IPS-18c (cell line): Measurements from ENCODE around the gene INO80C.

Experiments
- H3K4me3 ChIP-seq: 2 replicates; pipeline ENCODE4 v1.7.0; 2013; ENCODE audit warnings: low read depth, mild to moderate bottlenecking, low read length, moderate library complexity; ENCODE audit not compliant: insufficient read depth
- H3K9me3 ChIP-seq: one replicate; pipeline ENCODE4 v1.6.1; 2013; ENCODE audit warnings: mild to moderate bottlenecking, low read length, moderate library complexity; ENCODE audit not compliant: control insufficient read depth, insufficient read depth

The INO80C gene

DNA sequence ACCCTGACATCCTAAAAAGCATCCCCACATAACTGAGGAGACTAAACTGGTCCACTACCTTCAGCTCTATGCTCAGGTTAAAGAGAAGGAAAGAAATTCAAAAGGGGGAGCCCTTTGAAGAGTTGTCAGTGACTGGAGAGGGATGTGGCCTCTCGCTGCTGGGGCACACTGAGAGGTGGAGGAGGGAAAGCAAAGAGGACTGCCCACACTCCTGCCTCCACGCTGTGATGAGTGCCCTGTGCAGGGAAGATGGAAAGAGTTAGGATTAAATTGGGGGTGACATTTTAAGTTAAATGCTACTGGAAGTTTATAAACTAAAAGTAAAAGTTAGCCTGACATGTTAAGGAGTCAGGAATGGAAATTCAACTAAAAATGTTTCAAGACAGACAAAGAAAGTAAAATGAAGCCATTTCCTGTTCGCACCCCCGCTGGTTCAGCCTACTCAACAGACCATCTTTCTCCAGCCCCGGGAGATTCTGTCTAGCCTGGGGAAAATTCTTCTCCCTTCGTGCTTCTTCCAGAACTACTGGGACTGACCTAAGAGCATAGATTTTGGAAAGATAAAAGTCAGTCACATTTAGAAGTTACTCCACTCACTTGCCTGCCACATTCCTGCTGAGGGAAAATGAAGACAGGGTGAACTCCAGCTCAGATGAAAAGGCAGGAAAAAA lies 17.8 kb upstream of the INO80C start:
- H3K4me3 ChIP-seq: no peak overlapping the region
- no peaks in the 10 kb centered on the region for H3K9me3 ChIP-seq

DNA sequence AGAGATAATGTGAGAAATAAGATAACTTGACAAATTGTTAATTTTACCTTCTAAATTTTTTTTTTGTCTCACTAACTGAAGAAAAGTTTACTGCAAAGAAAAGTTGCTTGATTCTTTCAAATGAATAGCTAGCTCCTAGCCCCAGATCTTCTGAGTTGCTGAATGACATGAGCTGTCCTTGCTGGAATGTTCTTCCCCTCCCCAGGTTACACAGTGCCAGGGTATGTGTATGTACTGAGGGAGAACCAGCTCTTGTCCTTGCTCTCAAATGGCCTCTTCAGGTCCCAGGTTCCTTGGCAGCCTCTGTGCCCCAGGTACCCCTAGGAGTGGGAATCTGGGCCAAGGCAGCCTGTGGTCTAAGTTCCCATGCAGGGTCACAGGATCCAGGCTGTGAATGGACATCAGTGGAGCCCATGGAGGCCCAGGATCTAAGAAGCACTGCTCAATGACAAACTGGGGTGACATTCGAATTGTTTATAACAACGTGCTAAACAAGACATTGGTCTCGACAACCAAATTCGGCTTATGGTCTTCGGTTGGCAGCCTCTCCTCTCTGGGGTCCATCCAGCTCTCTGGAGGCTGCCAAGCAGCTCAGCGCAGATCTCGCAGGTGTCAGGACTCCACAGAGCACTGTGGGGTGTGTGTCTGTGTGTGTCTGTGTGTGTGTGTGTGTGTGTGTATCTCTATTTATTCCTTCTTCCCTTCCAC lies 17.1 kb upstream of the INO80C start:
- Histone ChIP-seq H3K9me3 (no peaks in the 10 kb centered on the region), H3K4me3 (no peak overlapping the region)

DNA sequence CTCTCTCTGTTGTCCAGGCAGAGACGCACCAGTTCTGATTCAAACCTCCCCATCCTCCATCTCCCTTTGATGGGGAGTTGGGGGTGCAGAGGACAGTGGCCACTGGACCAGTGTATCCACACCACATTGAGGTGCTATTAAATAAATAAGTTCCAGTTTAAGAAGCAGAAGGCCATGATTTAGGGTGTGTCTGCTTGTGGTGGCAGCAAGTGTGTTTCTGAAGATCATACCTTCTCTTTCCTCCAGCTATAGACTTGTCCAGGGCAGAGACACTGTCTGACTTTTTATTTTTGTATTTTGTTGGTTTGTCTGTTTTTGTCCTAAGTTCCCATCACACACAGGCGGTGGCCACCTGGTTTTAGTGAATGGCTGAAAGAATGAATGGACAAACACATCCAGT lies 16.5 kb upstream of the INO80C start:
- Histone ChIP-seq H3K4me3 (no peak overlapping the region), H3K9me3 (no peaks in the 10 kb centered on the region)

DNA sequence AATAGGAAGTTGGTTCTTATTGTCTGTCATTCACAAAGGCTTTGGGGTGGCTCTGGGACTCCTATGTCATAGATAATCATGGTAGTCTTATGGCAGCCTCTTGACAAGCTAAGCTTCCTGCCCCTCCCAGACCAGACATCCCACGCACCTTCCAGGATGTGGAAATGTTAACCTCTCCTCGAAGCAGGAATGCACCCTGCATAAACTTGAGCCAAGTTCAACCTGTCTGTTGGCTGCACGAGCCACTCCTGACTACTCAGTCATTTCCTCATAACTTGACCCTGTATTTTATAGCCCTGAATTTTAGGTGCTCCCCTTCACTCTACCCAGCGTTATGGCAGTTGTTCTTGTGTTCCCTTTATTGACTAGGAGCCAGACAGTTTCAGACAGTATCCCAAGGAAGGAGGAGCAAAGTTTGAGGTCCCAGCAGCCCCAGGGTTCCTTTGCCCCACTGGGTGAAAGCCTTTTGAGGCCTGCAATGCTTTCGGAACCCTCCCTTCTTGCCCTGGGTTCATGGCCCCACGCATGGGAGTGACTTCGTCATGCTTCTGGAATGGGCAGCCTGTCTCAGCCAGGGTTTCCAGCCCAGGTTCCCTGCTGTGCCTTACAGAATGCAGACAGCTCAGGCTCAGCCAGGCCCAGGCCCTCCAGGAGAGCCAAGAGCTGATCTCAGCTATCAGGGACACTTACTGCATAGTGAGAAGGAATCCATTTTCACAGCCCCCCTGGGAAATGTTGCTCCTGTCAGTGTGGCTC lies 15.6 kb upstream of the INO80C start:
- Histone ChIP-seq H3K4me3 (no peak overlapping the region), H3K9me3 (no peaks in the 10 kb centered on the region)

DNA sequence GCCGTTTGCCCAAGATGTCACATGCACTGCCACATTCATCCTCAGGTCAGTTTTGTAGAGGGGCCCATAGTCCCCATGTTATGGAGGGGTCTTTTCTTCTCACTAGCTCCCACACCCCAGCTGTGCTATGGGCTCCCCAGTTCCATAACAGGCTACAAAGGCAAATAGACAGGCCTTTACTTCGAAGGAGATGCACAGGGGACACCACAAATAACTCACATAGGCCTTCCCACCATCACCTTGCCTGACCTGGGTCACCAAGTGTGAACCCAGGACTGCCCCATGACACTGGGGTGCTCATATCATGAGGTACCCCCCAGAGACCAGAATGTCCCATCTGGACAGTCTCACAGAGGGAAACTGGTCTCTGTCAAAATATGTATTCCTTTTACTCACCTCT lies 15.0 kb upstream of the INO80C start:
- Histone ChIP-seq H3K9me3 (no peaks in the 10 kb centered on the region), H3K4me3 (no peak overlapping the region)

DNA sequence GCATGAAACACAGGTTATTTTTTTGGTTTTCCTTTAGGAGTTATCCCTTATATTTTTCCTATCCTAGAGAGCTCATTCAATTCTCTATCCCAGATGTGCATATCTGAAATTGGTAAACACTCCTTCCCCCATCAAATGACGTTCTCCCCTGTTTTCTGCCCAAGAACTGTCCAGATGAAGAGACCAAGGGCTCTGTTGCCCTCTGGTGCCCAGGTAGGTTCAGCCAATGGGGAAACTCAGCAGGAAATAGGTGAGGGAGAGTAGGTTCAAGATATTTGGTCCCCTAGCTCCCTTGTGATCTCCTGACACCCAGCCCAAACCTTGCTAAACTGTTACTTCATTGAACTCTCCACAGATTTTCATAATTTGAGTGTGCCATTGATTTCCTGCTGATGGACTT lies 14.1 kb upstream of the INO80C start:
- Histone ChIP-seq H3K4me3 (no peak overlapping the region), H3K9me3 (no peaks in the 10 kb centered on the region)

DNA sequence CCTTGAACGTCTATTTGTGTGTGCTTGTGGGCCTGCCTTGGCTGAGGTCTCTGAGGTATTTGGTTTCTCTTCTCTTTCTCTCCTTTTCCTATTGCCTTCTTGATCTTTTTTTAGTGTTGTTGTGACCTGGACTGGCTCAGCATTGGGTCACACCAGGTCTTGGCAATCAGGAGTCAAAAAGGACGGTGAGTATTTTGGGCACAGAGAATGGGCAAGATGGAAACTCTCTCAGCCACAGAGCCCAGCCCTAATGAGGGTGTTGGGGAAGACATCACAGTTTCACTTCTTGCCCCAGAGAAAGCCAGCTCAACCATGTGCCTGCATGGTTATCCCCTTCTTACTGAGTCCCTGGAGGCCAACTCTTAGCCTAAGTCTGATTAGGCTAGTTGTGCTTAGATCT lies 13.7 kb upstream of the INO80C start:
- Histone ChIP-seq H3K9me3 (no peaks in the 10 kb centered on the region), H3K4me3 (no peak overlapping the region)

DNA sequence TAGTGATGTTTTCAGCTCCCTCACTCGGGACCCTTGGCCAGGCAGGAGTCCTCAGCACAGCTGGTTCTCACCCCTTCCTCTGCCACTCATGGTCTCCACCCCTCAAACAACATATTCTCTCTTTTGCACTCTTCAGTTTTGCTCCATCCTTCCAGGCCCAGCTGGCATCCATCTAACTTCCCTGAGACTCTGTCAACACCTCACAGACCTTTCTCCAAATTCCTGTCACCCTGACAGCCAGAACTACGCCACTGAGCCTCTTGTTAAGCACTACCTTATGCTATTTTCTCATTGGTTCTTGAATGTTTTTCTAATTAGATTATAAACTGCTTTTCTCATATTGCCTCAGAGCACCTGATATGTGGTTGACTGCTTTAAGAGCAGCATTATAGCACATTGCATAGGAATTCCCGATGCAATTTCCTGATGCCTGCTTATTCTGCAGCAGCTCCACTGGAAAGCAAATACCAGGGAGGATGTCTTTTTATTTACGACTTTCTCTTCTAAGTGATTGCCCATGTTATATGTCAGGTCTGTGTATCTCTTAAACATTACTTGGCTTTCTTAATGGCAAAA lies 12.4 kb upstream of the INO80C start:
- Histone ChIP-seq H3K9me3 (no peaks in the 10 kb centered on the region), H3K4me3 (no peak overlapping the region)

DNA sequence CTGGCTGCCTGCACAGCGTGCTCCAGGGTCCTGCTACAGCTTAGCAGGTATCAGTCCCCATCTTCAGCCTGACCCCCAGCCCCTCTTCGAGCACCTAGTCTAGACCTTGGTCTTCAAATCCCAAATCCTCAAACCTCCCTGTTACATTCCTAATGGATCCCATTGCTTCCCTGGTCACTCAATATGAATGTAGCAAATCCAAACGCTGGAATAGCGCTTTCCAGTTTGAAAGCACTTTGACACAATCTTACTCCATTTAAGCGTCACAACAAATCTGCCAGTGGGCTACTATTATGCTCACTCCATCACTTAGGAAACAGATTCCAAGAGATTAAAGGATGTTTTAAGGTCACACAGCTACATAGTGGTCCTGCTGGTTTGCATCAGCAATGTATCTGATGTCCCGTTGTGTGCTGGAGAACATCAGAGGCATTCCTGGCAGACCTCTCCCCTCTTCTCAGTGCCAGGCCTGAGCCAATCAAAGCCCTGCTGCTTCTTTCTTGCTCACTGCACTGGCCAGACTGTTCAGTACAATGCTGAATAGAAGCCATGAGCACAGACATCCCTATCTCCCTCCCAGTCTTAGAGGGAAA lies 11.1 kb upstream of the INO80C start:
- H3K9me3 ChIP-seq: no peaks in the 10 kb centered on the region

DNA sequence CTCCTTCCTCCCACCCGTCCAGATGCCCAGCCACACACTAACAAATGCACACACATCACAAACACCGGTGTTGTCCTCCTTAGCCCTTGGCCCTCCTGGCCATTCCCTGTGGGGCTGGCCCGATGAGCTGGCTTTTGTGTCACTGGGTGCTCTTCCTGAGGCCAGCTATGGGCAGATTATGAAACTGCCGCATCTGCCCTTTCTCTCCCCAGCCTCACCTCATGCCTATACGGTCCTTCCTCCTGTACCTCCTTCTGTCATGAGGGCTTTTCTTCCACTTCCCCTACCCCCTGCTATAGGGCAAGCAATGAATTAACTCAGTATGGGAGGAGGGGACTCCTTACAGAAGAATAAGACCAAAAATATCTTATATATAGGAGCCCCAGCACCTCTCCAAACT lies 10.3 kb upstream of the INO80C start:
- Histone ChIP-seq H3K4me3 (no peak overlapping the region), H3K9me3 (no peaks in the 10 kb centered on the region)

More for the DNA sequence above, 11.1 kb upstream of the INO80C start:
- no peak overlapping the region for H3K4me3 ChIP-seq

DNA sequence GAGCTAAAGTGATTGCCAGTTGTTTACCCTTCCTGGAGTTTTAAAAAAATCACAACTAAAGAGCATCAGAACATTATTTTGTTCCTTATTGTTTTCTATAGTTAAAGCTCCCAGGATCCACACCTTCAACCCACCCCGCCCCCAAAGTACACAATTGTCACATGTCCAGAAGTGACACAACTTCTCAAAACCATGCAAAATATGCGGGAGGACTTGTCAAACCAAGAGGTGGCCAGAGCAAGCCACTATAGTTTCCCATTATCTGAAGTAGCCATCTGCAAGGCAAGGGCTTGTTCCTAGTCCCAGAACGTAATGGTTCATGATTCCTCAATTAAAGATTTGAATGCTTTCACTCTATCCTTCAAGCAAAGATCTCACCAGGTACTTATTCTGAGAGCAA lies 9.9 kb upstream of the INO80C start:
- Histone ChIP-seq H3K4me3 (no peak overlapping the region), H3K9me3 (no peaks in the 10 kb centered on the region)

DNA sequence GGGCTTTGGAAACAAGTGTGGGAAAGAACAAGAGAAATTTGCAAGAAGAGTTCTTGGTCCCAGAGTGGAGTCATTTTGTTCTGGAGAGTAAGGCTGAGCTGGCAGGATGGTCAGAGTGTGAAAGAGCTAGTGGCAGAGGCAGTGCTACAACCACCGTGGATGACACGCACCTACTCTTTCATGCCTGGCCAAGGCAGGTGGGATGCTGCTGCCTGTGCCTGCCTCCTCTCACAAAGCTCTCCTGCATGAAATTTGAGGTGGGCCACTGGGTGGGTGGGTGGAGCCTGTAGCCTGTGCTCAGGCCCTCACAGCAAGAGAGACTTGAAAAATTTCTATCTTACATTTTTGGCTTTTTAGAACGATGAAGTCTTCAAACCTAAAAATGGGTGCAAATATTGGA lies 9.4 kb upstream of the INO80C start:
- H3K9me3 ChIP-seq: no peaks in the 10 kb centered on the region
- H3K4me3 ChIP-seq: no peak overlapping the region

DNA sequence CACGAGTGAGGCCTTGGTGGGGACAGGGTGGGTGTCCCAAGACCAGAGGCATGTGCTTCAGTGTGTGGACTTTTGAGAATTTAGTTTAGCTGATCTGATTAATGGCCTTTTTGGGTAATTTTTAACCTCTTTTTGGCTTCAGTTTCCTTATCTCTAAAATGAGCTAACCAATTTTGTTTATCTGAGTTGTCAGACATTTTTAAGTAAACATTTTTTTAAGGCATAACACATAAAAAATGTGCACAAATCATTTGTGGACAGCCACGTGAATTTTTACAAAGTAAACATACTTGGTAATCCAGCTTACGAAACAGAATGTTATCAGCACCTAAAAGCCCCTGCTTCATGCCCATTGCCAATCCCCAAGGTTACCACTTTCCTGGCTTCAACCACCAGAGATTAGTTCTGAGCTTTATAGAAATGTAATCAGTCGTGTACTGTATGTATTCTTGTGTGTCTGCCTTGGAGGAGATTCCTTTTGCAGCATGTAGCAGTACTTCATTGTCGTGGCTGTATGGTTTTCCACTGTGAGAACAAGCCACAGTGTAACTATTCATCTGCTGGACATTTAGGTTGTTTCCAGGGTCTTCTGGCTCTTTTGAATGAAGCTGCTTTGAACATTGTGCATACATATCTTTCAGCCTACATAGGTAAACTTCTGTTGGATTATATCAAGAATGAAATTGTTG lies 8.4 kb upstream of the INO80C start:
- Histone ChIP-seq H3K9me3 (no peaks in the 10 kb centered on the region), H3K4me3 (no peak overlapping the region)

DNA sequence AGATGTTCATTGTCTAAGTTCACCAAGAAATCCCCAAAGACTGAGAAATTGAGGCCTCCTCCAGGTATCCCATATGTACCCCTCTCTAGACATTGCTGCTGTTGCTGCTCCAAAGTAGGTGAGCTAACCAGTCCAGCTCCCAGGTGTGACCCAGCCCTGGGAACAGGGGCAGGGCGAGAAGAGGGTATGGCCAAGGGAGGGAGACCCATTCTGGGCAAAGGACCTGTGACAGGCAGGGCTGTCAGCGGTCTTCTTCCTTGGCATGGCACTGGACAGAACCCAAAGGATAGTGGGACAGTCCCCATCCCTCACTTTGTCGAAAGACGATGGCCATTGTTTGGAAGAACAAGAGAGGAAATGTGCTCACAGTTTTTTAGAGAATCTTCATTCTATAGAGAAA lies 7.2 kb upstream of the INO80C start:
- Histone ChIP-seq H3K9me3 (no peaks in the 10 kb centered on the region), H3K4me3 (no peak overlapping the region)

DNA sequence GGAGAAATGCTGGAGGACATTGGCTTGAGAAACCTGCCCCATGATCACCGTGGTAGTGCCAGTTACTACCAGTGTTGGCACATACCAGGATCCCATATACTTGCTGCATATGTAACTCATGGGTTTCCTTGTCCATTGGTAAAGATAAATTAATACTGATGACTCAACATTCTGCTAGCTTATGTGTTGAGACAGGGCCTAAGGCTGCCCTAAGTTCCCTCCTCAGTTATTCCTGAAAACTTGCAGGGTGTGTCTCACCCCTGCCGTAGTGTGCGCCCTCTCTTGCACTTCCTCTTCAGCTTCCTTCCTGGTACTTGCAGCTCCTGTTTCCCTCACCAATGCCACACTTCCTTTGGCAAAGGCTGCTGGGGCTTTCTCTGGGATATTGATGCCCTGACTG lies 4.3 kb upstream of the INO80C start:
- no peaks in the 10 kb centered on the region for H3K9me3 ChIP-seq
- H3K4me3 ChIP-seq: no peak overlapping the region

DNA sequence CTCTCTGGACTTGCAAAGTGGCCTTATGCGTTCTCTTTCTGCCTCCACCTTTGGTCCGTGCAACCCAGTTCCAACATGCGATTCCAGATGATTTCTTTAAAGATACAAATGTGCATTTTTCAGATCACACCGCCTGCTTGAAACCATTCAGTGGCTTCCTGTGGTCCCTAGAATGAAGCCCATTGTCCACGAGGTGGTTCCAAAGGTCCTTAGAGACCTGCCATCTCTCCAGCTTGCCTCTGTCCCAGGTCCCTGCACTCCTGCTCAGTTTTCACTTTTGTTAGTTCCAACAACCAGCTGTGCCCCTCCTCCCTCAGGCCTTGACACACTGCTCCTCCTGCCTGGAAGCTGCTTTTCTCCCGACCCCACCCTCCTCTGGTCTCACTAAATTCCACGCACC lies 3.6 kb upstream of the INO80C start:
- H3K4me3 ChIP-seq: no peak overlapping the region
- H3K9me3 ChIP-seq: no peaks in the 10 kb centered on the region

DNA sequence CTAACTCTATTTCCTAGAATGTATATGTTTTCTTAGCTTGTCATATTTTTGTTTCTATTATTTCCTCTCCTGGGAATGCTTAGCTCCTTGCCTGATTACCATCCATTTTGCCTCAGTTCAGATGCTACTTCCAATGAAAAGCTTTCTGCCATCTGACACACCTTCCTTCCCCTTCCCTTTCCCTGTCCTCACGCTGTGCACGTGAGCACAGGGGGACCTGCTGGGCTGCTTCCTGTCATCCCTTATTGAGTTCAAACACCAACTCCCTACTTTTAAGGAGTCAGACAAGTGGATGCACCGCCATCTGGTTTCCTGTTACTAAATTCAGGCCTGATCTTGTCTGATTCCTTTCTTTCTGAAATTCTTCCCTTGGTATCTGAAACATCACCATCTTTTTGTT lies 2.4 kb upstream of the INO80C start:
- no peak overlapping the region for H3K4me3 ChIP-seq
- no peaks in the 10 kb centered on the region for H3K9me3 ChIP-seq
